ENCODE data around the gene RCOR1.

The RCOR1 gene

GRCh38 chr14:102779084-102779462 is 186.6 kb downstream of the RCOR1 start:
- peak; percentile 92 to 94 for DNase-seq

GRCh38 chr14:102779574-102780315 is 187.3 kb downstream of the RCOR1 start:
- DNase-seq: peak in 1 of 2 experiments; percentile 31

Measured in NCI-H524 (cell line).